Endodermal cell (in vitro differentiated cells): ENCODE measurements around the gene AGBL1. TPM values are rescaled to one million over a fixed set of nuclear protein-coding genes. Genes with fewer than 3 reads are reported as not detected.
A peak's percentile ranks its signal among the peaks of the same experiment; 100 is the strongest.

Source experiments
- DNase-seq: peaks from one replicate; pipeline ENCODE4 v3.0.0-alpha.2; 2017
- H3K27ac ChIP-seq: 2 replicates; pipeline ENCODE4 v1.5.1; 2013; ENCODE audit warnings: mild to moderate bottlenecking, low read depth, low read length, moderate library complexity
- H3K27me3 ChIP-seq: 2 replicates; pipeline ENCODE4 v1.6.1; 2013; ENCODE audit warnings: mild to moderate bottlenecking, low read length, moderate library complexity; ENCODE audit not compliant: insufficient read depth, control insufficient read depth, poor library complexity, severe bottlenecking
- H3K36me3 ChIP-seq: 2 replicates; pipeline ENCODE4 v1.7.0; 2013; ENCODE audit warnings: mild to moderate bottlenecking, low read length, moderate library complexity; ENCODE audit not compliant: control insufficient read depth, insufficient read depth
- H3K4me1 ChIP-seq: one replicate; pipeline ENCODE4 v1.7.0; 2013; ENCODE audit warnings: low read length; ENCODE audit not compliant: control insufficient read depth, insufficient read depth
- H3K4me3 ChIP-seq: 2 replicates; pipeline ENCODE4 v1.5.1; 2013; ENCODE audit warnings: mild to moderate bottlenecking, low read length, moderate library complexity
- H3K9ac ChIP-seq: 2 replicates; pipeline ENCODE4 v1.6.1; 2013; ENCODE audit warnings: mild to moderate bottlenecking, low read length, moderate library complexity; ENCODE audit not compliant: poor library complexity, severe bottlenecking; ENCODE audit errors: extremely low read depth
- H3K9me3 ChIP-seq: 2 replicates; pipeline ENCODE4 v1.6.1; 2013; ENCODE audit warnings: mild to moderate bottlenecking, low read length, moderate library complexity; ENCODE audit not compliant: control insufficient read depth
- H3K27ac Mint-ChIP-seq: 2 replicates; pipeline ENCODE4 v1.8.0; 2020; ENCODE audit warnings: mixed read lengths
- H3K27me3 Mint-ChIP-seq: 2 replicates; pipeline ENCODE4 v1.8.0; 2021; ENCODE audit warnings: mild to moderate bottlenecking, mixed read lengths; ENCODE audit not compliant: insufficient read depth
- H3K36me3 Mint-ChIP-seq: 2 replicates; pipeline ENCODE4 v1.8.0; 2020; ENCODE audit warnings: low read depth, mixed read lengths
- H3K4me1 Mint-ChIP-seq: 2 replicates; pipeline ENCODE4 v1.8.0; 2020; ENCODE audit warnings: mixed read lengths
- H3K4me3 Mint-ChIP-seq: 2 replicates; pipeline ENCODE4 v1.8.0; 2020; ENCODE audit warnings: mild to moderate bottlenecking, moderate library complexity, mixed read lengths
- H3K9me3 Mint-ChIP-seq: 2 replicates; pipeline ENCODE4 v1.8.0; 2020; ENCODE audit warnings: mild to moderate bottlenecking, mixed read lengths
- WGBS, 2 experiments: methylation state at CpG; one replicate each; pipeline versions ENCODE4 v1.1.5 to v1.1.7; 2013; ENCODE audit warnings: missing lambda C conversion rate in 2 of 2, mixed read lengths in 1 of 2; ENCODE audit not compliant: insufficient coverage in 1 of 2, insufficient read length in 1 of 2; 5-methylcytosine and 5-hydroxymethylcytosine counted together
- total RNA-seq, 2 donors: library from RNA; stranded (reverse); fragmentation: NEBNext Ultra II Directional in 1 of 2; extraction: Animal tissue kit (Norgen Biotek cat#: 25700) in 1 of 2; gene quantifications; 2 replicates in 1 of 2; 3 replicates in 1 of 2; pipeline ENCODE4 v1.2.1, GENCODE V29; 2021
- TF ChIP-seq, protein P1 (sequence below): fragments of 200-600 bp; sonication (generic); conservative IDR thresholded peaks from 2 replicates; pipeline ENCODE4 v1.5.0; 2021; ENCODE audit warnings: antibody characterized with exemption, mild to moderate bottlenecking

AGBL1 gene
- total RNA-seq, 2 donors from 2014 or later: 0.07 to 0.11 TPM

DNA sequence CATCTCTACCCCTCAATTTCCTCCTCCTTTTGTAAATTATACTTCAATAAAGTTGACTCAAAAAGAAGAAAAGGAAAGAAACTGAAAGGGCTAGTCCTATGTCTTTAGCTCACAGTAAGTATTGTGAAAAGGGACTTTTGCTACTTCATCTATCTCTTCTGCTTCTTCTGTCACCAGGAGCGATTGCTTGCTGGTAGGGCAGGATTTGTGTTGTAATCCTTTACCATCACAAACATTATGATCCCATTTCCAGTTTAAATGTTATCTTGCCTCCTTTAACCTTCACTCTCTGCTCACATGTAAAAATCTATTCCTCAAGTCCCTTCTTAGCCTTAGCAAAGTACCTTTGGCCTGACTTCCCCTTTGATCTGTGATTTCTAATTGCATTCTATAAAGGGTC, 537.1 kb downstream of the AGBL1 start:
- Mint-ChIP-seq H3K4me1 (peaks cover 26% of the 10 kb centered on the region), H3K4me3 (no peak overlapping the region), H3K27me3 (peaks cover 2% of the 10 kb centered on the region), H3K9me3 (peaks cover 3% of the 10 kb centered on the region), H3K27ac (no peak overlapping the region), H3K36me3 (no peaks in the 10 kb centered on the region)
- Histone ChIP-seq H3K27ac (no peak overlapping the region), H3K27me3 (no peaks in the 10 kb centered on the region), H3K36me3 (no peaks in the 10 kb centered on the region), H3K4me1 (no peaks in the 10 kb centered on the region), H3K9me3 (no peaks in the 10 kb centered on the region), H3K9ac (no peak overlapping the region), H3K4me3 (no peak overlapping the region)
- no peak for DNase-seq
- 75% methylated on average over 1 of the region's 1 CpG; no CpG with 5 or more reads in 1 of the 2 experiments for WGBS, 2 experiments
- TF ChIP-seq, protein P1, sequence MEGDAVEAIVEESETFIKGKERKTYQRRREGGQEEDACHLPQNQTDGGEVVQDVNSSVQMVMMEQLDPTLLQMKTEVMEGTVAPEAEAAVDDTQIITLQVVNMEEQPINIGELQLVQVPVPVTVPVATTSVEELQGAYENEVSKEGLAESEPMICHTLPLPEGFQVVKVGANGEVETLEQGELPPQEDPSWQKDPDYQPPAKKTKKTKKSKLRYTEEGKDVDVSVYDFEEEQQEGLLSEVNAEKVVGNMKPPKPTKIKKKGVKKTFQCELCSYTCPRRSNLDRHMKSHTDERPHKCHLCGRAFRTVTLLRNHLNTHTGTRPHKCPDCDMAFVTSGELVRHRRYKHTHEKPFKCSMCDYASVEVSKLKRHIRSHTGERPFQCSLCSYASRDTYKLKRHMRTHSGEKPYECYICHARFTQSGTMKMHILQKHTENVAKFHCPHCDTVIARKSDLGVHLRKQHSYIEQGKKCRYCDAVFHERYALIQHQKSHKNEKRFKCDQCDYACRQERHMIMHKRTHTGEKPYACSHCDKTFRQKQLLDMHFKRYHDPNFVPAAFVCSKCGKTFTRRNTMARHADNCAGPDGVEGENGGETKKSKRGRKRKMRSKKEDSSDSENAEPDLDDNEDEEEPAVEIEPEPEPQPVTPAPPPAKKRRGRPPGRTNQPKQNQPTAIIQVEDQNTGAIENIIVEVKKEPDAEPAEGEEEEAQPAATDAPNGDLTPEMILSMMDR: no peak

DNA sequence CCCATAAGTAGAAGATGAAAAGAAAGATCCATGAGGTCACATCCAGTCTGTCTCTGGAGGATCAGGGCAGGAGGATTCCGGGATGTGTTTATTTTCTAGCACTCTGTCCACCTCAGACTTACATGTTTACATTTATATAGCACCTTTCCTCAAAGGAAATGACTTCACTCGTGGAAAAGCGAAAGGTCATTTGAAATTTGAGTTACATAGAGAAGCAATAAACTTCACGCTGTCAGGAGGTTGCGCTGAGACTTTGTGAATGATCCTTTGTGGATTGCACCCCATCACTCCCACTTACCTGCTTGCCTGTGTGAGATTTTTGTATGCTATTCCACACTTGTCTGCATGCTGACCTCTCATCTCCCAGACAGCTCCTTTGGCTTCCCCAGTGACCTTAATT, 540.5 kb downstream of the AGBL1 start:
- H3K27me3 ChIP-seq: no peaks in the 10 kb centered on the region
- H3K36me3 ChIP-seq: no peaks in the 10 kb centered on the region
- Mint-ChIP-seq H3K36me3 (no peaks in the 10 kb centered on the region), H3K4me1 (peaks cover 27% of the 10 kb centered on the region), H3K4me3 (no peak overlapping the region), H3K9me3 (no peaks in the 10 kb centered on the region), H3K27ac (no peak overlapping the region), H3K27me3 (peaks cover 7% of the 10 kb centered on the region)
- no peak overlapping the region for H3K9ac ChIP-seq
- TF ChIP-seq, protein P1: no peak
- WGBS, 2 experiments: 71 to 77% methylated on average over 5 of the region's 5 CpGs
- H3K9me3 ChIP-seq: no peaks in the 10 kb centered on the region
- H3K4me3 ChIP-seq: no peak overlapping the region
- peaks cover 3% of the 10 kb centered on the region for H3K4me1 ChIP-seq
- DNase-seq: peak; percentile 60
- H3K27ac ChIP-seq: no peak overlapping the region

DNA sequence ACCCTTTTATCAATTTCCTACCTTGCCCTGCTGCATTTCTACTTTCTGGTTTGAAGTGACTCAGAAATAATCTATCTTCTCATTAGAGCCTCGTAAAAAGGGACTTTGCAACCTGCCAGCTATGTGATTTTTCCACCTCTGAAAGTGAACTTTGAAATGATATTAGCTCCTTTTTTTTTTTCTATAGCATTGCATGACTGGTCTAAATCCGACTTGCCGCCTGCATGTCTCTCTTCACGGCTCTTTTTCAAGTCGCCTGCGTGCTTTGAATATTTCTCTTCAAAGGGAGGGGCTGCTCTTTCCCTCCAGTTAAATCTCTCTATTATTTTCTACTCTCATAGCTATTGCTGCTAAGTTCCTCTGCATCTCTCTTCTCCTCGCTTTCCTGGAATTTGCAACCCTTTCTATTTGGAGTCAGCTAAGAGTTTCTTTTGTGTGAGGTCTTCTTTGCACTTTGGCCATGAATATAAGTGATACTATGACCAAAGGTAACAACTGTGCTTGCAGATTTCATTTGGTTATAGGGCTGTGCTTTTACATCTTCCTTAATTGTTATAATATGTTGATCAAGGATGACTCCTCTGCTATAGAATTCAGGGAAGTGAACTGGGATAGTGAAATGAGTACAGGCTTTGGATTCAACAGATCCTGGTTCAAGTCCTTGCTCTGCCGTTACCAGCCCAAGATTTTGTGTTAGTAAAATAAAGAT, 541.1 kb downstream of the AGBL1 start:
- Histone ChIP-seq H3K27ac (no peak overlapping the region), H3K36me3 (no peaks in the 10 kb centered on the region), H3K27me3 (no peaks in the 10 kb centered on the region), H3K4me3 (no peak overlapping the region), H3K9me3 (no peaks in the 10 kb centered on the region), H3K9ac (no peak overlapping the region), H3K4me1 (peaks cover 3% of the 10 kb centered on the region)
- Mint-ChIP-seq H3K4me3 (no peak overlapping the region), H3K9me3 (no peaks in the 10 kb centered on the region), H3K27me3 (peaks cover 7% of the 10 kb centered on the region), H3K27ac (no peak overlapping the region), H3K4me1 (peaks cover 27% of the 10 kb centered on the region), H3K36me3 (no peaks in the 10 kb centered on the region)
- TF ChIP-seq, protein P1: no peak
- DNase-seq: peak; percentile 71
- WGBS, 2 experiments: 38 to 39% methylated on average over 6 to 8 of the region's 8 CpGs
